Natural killer cell (primary cell): ENCODE measurements around the gene NCEH1. TPM values are rescaled to one million over a fixed set of nuclear protein-coding genes. Genes with fewer than 3 reads are reported as not detected.
A peak's percentile ranks its signal among the peaks of the same experiment; 100 is the strongest.
"Not testable (repeated sequence)": the region's sequence is repeated elsewhere in the genome, so short reads cannot be mapped to it uniquely, and the experiment has no call there.

Source experiments
- ATAC-seq, 3 donors: fragments of 150-1000 bp in 2 of 3; fragments of 200-7000 bp in 1 of 3; cut with Tn5 transposase; 1 replicate in 1 of 3; 2 replicates in 2 of 3; pipeline ENCODE4 v1.10.0; 2021; ENCODE audit warnings: mild to moderate bottlenecking in 2 of 3, moderate library complexity in 2 of 3
- DNase-seq, 2 donors: peaks; one replicate each; pipeline versions ENCODE4 v3.0.0 to v3.0.0-alpha.2; 2013 to 2021; ENCODE audit warnings: mixed read lengths in 1 of 2
- H3K27ac ChIP-seq: one replicate; pipeline ENCODE4 v1.5.1; 2013; ENCODE audit warnings: mild to moderate bottlenecking, low read length
- H3K27me3 ChIP-seq: one replicate; pipeline ENCODE4 v1.6.1; 2013; ENCODE audit warnings: low read length; ENCODE audit not compliant: control insufficient read depth, insufficient read depth
- H3K36me3 ChIP-seq: one replicate; pipeline ENCODE4 v1.6.1; 2013; ENCODE audit warnings: low read length; ENCODE audit not compliant: control insufficient read depth, insufficient read depth
- H3K4me1 ChIP-seq: one replicate; pipeline ENCODE4 v1.6.1; 2013; ENCODE audit warnings: low read length; ENCODE audit not compliant: control insufficient read depth, insufficient read depth
- H3K4me3 ChIP-seq: one replicate; pipeline ENCODE4 v1.5.1; 2013; ENCODE audit warnings: low read length
- H3K9me3 ChIP-seq: one replicate; pipeline ENCODE4 v1.6.1; 2013; ENCODE audit warnings: low read length; ENCODE audit not compliant: control insufficient read depth, insufficient read depth
- H3K27ac Mint-ChIP-seq, 2 donors: one replicate each; pipeline ENCODE4 v1.8.0; 2022; ENCODE audit warnings: mild to moderate bottlenecking in 2 of 2, mixed read lengths in 2 of 2, moderate library complexity in 1 of 2
- H3K27me3 Mint-ChIP-seq, 2 donors: one replicate each; pipeline ENCODE4 v1.8.0; 2022; ENCODE audit warnings: low read depth in 2 of 2, mixed read lengths in 2 of 2
- H3K36me3 Mint-ChIP-seq: one replicate; pipeline ENCODE4 v1.8.0; 2022; ENCODE audit warnings: mixed read lengths
- H3K4me1 Mint-ChIP-seq, 2 donors: one replicate each; pipeline ENCODE4 v1.8.0; 2022; ENCODE audit warnings: mixed read lengths in 2 of 2
- H3K4me3 Mint-ChIP-seq: one replicate; pipeline ENCODE4 v1.8.0; 2022; ENCODE audit warnings: mild to moderate bottlenecking, moderate library complexity, mixed read lengths
- H3K9me3 Mint-ChIP-seq, 2 donors: one replicate each; pipeline ENCODE4 v1.8.0; 2022; ENCODE audit warnings: mixed read lengths in 2 of 2
- CTCF ChIP-seq: fragments of 200-600 bp; IDR thresholded peaks from one replicate; pipeline ENCODE4 v1.8.0; 2022; ENCODE audit warnings: antibody characterized with exemption
- WGBS: methylation state at CpG from one replicate; pipeline ENCODE4 v1.1.7; 2013; ENCODE audit warnings: missing lambda C conversion rate; ENCODE audit not compliant: insufficient coverage; 5-methylcytosine and 5-hydroxymethylcytosine counted together
- intact Hi-C: fragments of 100-400 bp; cut with micrococcal nuclease; formaldehyde crosslinking; loops from one replicate; pipeline ENCODE4 v1.14.2; 2022
- total RNA-seq, 4 donors: library from RNA; stranded (reverse); fragments of 120-200 nt in 1 of 4; gene quantifications; one replicate each; pipeline versions ENCODE4 v1.2.3 to v1.2.4, GENCODE V29; 2013 to 2022

Gene NCEH1
- total RNA-seq, 3 donors from 2014 or later (not counting 1 experiment from before 2014, with no cell fraction given) = 3.5 to 6.8 (median 5.3) TPM

GRCh38 chr3:172595664-172596393, 115.0 kb downstream of the NCEH1 start:
- H3K9me3 Mint-ChIP-seq = no peaks in the 10 kb centered on the region
- intact Hi-C loops = loop anchor here (1.0 to 5.0 kb wide), 4 partner anchors 41 to 106 kb away; partner anchors contain the start of gene TNFSF10
- H3K27me3 ChIP-seq = no peaks in the 10 kb centered on the region
- H3K4me1 ChIP-seq = peaks cover 42% of the 10 kb centered on the region
- no peaks in the 10 kb centered on the region for H3K9me3 ChIP-seq
- TF ChIP-seq CTCF = peak; percentile 93
- no peaks in the 10 kb centered on the region for H3K27me3 Mint-ChIP-seq
- peaks cover 50 to 51% of the 10 kb centered on the region in 2 donors for H3K4me1 Mint-ChIP-seq
- H3K27ac Mint-ChIP-seq = peak overlapping the region; percentile 79 to 88
- H3K27ac ChIP-seq = peak overlapping the region; percentile 70
- WGBS = 0% methylated on average over 6 of the region's 7 CpGs
- H3K4me3 ChIP-seq = peak overlapping the region; percentile 36
- ATAC-seq (peak; percentile 57 to 81 (median 68)), DNase-seq (peak in 1 of 2 donors; percentile 82)
- H3K36me3 Mint-ChIP-seq = no peaks in the 10 kb centered on the region
- peak overlapping the region; percentile 88 for H3K4me3 Mint-ChIP-seq
- no peaks in the 10 kb centered on the region for H3K36me3 ChIP-seq

GRCh38 chr3:172594900-172595663, 115.8 kb downstream of the NCEH1 start:
- H3K9me3 Mint-ChIP-seq, H3K4me3 ChIP-seq, H3K36me3 Mint-ChIP-seq, H3K27ac ChIP-seq, H3K9me3 ChIP-seq, H3K27me3 ChIP-seq, ATAC-seq, H3K36me3 ChIP-seq, H3K27me3 Mint-ChIP-seq: not testable (repeated sequence)
- peaks cover 56 to 59% of the 10 kb centered on the region in 2 donors for H3K4me1 Mint-ChIP-seq
- H3K4me1 ChIP-seq = peaks cover 42% of the 10 kb centered on the region
- H3K4me3 Mint-ChIP-seq = peak overlapping the region; percentile 88
- 93% methylated on average over 8 of the region's 11 CpGs for WGBS
- peak in 1 of 2 donors; percentile 19 for DNase-seq
- intact Hi-C loops = loop anchor here (5.0 kb wide), 1 partner anchor 42 kb away; no protein-coding TSS in a partner anchor
- peak overlapping the region; percentile 79 to 88 for H3K27ac Mint-ChIP-seq

- peak overlapping the region; percentile 69 for H3K27ac ChIP-seq
- Mint-ChIP-seq H3K36me3 (no peaks in the 10 kb centered on the region), H3K27ac (peak overlapping the region; percentile 59 to 74), H3K27me3 (no peaks in the 10 kb centered on the region), H3K9me3 (no peaks in the 10 kb centered on the region), H3K4me1 (peaks cover 60 to 62% of the 10 kb centered on the region in 2 donors), H3K4me3 (peak overlapping the region; percentile 35)
- no peaks in the 10 kb centered on the region for H3K9me3 ChIP-seq
- no peaks in the 10 kb centered on the region for H3K36me3 ChIP-seq
- H3K27me3 ChIP-seq = no peaks in the 10 kb centered on the region
- no peak for TF ChIP-seq CTCF
- DNase-seq (peak in 1 of 2 donors; percentile 35), ATAC-seq (no peak)
- 96% methylated on average over 11 of the region's 11 CpGs for WGBS
- no peak overlapping the region for H3K4me3 ChIP-seq
- intact Hi-C loops = no loop called here
- peaks cover 42% of the 10 kb centered on the region for H3K4me1 ChIP-seq
Observed at GRCh38 chr3:172592898-172593669, 117.8 kb downstream of the NCEH1 start.
